GM21576 (cell line): ENCODE results near the gene WRNIP1.

Experiments used
- ATAC-seq: cut with Tn5 transposase; IDR thresholded peaks from one replicate; pipeline ENCODE4 v1.9.1; 2021; ENCODE audit warnings: mild to moderate bottlenecking, moderate library complexity; ENCODE audit not compliant: unreplicated experiment

WRNIP1 gene

GRCh38 chr6:2803731-2804429, 38.7 kb downstream of the WRNIP1 start:
- no peak for ATAC-seq

GRCh38 chr6:2804516-2804915, 39.3 kb downstream of the WRNIP1 start:
- no peak for ATAC-seq

- no peak for ATAC-seq
Measured at GRCh38 chr6:2805031-2805430, 39.8 kb downstream of the WRNIP1 start.

- no peak for ATAC-seq
Measured at GRCh38 chr6:2806644-2807043, 41.5 kb downstream of the WRNIP1 start.

- ATAC-seq: no peak
Measured at GRCh38 chr6:2807342-2808090, 42.3 kb downstream of the WRNIP1 start.

- no peak for ATAC-seq
Measured at GRCh38 chr6:2809015-2809414, 43.8 kb downstream of the WRNIP1 start.

- no peak for ATAC-seq
Measured at GRCh38 chr6:2810092-2810671, 45.0 kb downstream of the WRNIP1 start.

- ATAC-seq: no peak
Measured at GRCh38 chr6:2812695-2813094, 47.5 kb downstream of the WRNIP1 start.

- no peak for ATAC-seq
Measured at GRCh38 chr6:2816158-2816557, 51.0 kb downstream of the WRNIP1 start.

- no peak for ATAC-seq
Measured at GRCh38 chr6:2817903-2818443, 52.8 kb downstream of the WRNIP1 start.

GRCh38 chr6:2818593-2818992, 53.4 kb downstream of the WRNIP1 start:
- no peak for ATAC-seq

GRCh38 chr6:2819115-2819514, 53.9 kb downstream of the WRNIP1 start:
- ATAC-seq: no peak

- ATAC-seq: no peak
Measured at GRCh38 chr6:2819978-2820377, 54.8 kb downstream of the WRNIP1 start.

GRCh38 chr6:2820415-2820814, 55.2 kb downstream of the WRNIP1 start:
- ATAC-seq: no peak

- ATAC-seq: no peak
Measured at GRCh38 chr6:2821554-2821953, 56.4 kb downstream of the WRNIP1 start.

GRCh38 chr6:2823104-2823850, 58.1 kb downstream of the WRNIP1 start:
- ATAC-seq: no peak

GRCh38 chr6:2826131-2826530, 60.9 kb downstream of the WRNIP1 start:
- ATAC-seq: no peak

GRCh38 chr6:2827142-2827541, 61.9 kb downstream of the WRNIP1 start:
- no peak for ATAC-seq

- no peak for ATAC-seq
Measured at GRCh38 chr6:2828629-2829028, 63.4 kb downstream of the WRNIP1 start.

GRCh38 chr6:2829253-2829652, 64.1 kb downstream of the WRNIP1 start:
- ATAC-seq: no peak

- no peak for ATAC-seq
Measured at GRCh38 chr6:2830183-2830582, 65.0 kb downstream of the WRNIP1 start.
